ENCODE results near the gene COA5. TPM values are rescaled to one million over a fixed set of nuclear protein-coding genes. Genes with fewer than 3 reads are reported as not detected.

The COA5 gene
- polyA plus RNA-seq, 1 of the 3 experiments (the other 2 are of a cell fraction), result 40.3 TPM

- under 1% methylated on average over 6 of the region's 7 CpGs for WGBS (ENCODE audit: low lambda C conversion rate)
- CTCF ChIA-PET, result interaction anchor here (1.1 kb wide), 1 partner anchor 196 kb away, joined by 3 read pairs; no protein-coding TSS in a partner anchor
- no peak for DNase-seq
- H3K36me3 ChIP-seq (replicated peaks in 1 of 2; ENCODE audit: control insufficient read depth in 1 of 2, insufficient read depth in 2 of 2, low read length in 1 of 2), result peaks cover 32 to 33% of the 10 kb centered on the region in 2 experiments
- H3K4me2 ChIP-seq, result peak overlapping the region; percentile 71
- H3K79me2 ChIP-seq (ENCODE audit: insufficient read depth), result peaks cover 77% of the 10 kb centered on the region
- TF ChIP-seq RCOR1 (IDR thresholded peaks at IDR 0.05; ENCODE audit: low read length) (no peak), USF2 (IDR thresholded peaks at IDR 0.05; ENCODE audit: borderline replicate concordance, low read depth, low read length) (no peak)
- no peaks in the 10 kb centered on the region for H3F3A ChIP-seq (replicated peaks; ENCODE audit: insufficient read depth)
- H3K9me3 ChIP-seq, result no peaks in the 10 kb centered on the region
- peak overlapping the region; percentile 93 for H3K9ac ChIP-seq
- H3K4me3 ChIP-seq (ENCODE audit: low read depth in 2 of 2, low read length in 1 of 2), result peak overlapping the region; percentile 79 to 98
- no peaks in the 10 kb centered on the region for H3K27me3 ChIP-seq (ENCODE audit: insufficient read depth)
- H3K9me2 ChIP-seq, result no peaks in the 10 kb centered on the region
- no peaks in the 10 kb centered on the region; the same call in 1 of the 2 replicates for H4K20me1 ChIP-seq (ENCODE audit: insufficient read depth)
- H3K4me1 ChIP-seq (ENCODE audit: control insufficient read depth in 1 of 2, insufficient read depth in 2 of 2, low read depth in 1 of 2, low read length in 1 of 2), result peaks cover 5 to 58% of the 10 kb centered on the region in 2 experiments; a peak in 3 of 4 replicates
- H2AFZ ChIP-seq (ENCODE audit: low read depth), result peak overlapping the region; percentile 82; the same call in 1 of the 2 replicates
- peak overlapping the region; percentile 82 to 93 for H3K27ac ChIP-seq (ENCODE audit: low read depth in 2 of 2, low read length in 1 of 2)
- POLR2A ChIA-PET, result no interaction called here
Measured at GRCh38 chr2:98607741-98608115, 584 bp downstream of the COA5 start.

GRCh38 chr2:98607104-98607503 lies 1.2 kb downstream of the COA5 start:
- peak overlapping the region; percentile 93; the same call in 1 of the 2 replicates for H3K9ac ChIP-seq

More at GRCh38 chr2:98607104-98607503, 1.2 kb downstream of the COA5 start:
- Histone ChIP-seq H3K4me2 (peak overlapping the region; percentile 71), H3K27me3 (ENCODE audit: insufficient read depth) (no peaks in the 10 kb centered on the region), H3K4me3 (ENCODE audit: low read depth in 2 of 2, low read length in 1 of 2) (peak overlapping the region; percentile 79 to 98), H2AFZ (ENCODE audit: low read depth) (no peak overlapping the region), H3K36me3 (replicated peaks in 1 of 2; ENCODE audit: control insufficient read depth in 1 of 2, insufficient read depth in 2 of 2, low read length in 1 of 2) (peaks cover 28 to 33% of the 10 kb centered on the region in 2 experiments), H4K20me1 (ENCODE audit: insufficient read depth) (no peaks in the 10 kb centered on the region; the same call in 1 of the 2 replicates), H3K79me2 (ENCODE audit: insufficient read depth) (peaks cover 77% of the 10 kb centered on the region), H3K9me3 (no peaks in the 10 kb centered on the region), H3K4me1 (ENCODE audit: control insufficient read depth in 1 of 2, insufficient read depth in 2 of 2, low read depth in 1 of 2, low read length in 1 of 2) (peaks cover 5 to 58% of the 10 kb centered on the region in 2 experiments; a peak in 3 of 4 replicates), H3K9me2 (no peaks in the 10 kb centered on the region), H3K27ac (ENCODE audit: low read depth in 2 of 2, low read length in 1 of 2) (no peak overlapping the region; a peak in 1 of 4 replicates), H3F3A (replicated peaks; ENCODE audit: insufficient read depth) (no peaks in the 10 kb centered on the region)
- POLR2A ChIA-PET, result no interaction called here
- no peak for TF ChIP-seq RXRA (IDR thresholded peaks at IDR 0.05; ENCODE audit: borderline replicate concordance, low read depth)
- no peak for TF ChIP-seq NRF1 (IDR thresholded peaks at IDR 0.05; ENCODE audit: low read depth, low read length)
- TF ChIP-seq, protein P1, sequence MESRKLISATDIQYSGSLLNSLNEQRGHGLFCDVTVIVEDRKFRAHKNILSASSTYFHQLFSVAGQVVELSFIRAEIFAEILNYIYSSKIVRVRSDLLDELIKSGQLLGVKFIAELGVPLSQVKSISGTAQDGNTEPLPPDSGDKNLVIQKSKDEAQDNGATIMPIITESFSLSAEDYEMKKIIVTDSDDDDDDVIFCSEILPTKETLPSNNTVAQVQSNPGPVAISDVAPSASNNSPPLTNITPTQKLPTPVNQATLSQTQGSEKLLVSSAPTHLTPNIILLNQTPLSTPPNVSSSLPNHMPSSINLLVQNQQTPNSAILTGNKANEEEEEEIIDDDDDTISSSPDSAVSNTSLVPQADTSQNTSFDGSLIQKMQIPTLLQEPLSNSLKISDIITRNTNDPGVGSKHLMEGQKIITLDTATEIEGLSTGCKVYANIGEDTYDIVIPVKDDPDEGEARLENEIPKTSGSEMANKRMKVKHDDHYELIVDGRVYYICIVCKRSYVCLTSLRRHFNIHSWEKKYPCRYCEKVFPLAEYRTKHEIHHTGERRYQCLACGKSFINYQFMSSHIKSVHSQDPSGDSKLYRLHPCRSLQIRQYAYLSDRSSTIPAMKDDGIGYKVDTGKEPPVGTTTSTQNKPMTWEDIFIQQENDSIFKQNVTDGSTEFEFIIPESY (IDR thresholded peaks at IDR 0.05; ENCODE audit: borderline replicate concordance, low read depth), result no peak
- no peak for TF ChIP-seq ELF1 (IDR thresholded peaks at IDR 0.05)
- TF ChIP-seq POLR2AphosphoS5 (IDR thresholded peaks at IDR 0.05; ENCODE audit: low read depth, low read length), result no peak
- no peak for TF ChIP-seq CHD2 (IDR thresholded peaks at IDR 0.05; ENCODE audit: low read length, partially characterized antibody)
- TF ChIP-seq JUND (IDR thresholded peaks at IDR 0.05), result no peak
- no peak for TF ChIP-seq MEF2A (IDR thresholded peaks at IDR 0.05; ENCODE audit: borderline replicate concordance, low read depth)
- TF ChIP-seq TCF12 (IDR thresholded peaks at IDR 0.05), result no peak
- TF ChIP-seq FOXJ3 (CRISPR knock-in tag; IDR thresholded peaks at IDR 0.05), result no peak
- no peak for TF ChIP-seq EZH2phosphoT487 (IDR thresholded peaks at IDR 0.05; ENCODE audit: borderline replicate concordance, low read depth)
- no peak for TF ChIP-seq SIN3A (IDR thresholded peaks at IDR 0.05; ENCODE audit: borderline replicate concordance, low read depth, low read length)
- TF ChIP-seq, protein P2, sequence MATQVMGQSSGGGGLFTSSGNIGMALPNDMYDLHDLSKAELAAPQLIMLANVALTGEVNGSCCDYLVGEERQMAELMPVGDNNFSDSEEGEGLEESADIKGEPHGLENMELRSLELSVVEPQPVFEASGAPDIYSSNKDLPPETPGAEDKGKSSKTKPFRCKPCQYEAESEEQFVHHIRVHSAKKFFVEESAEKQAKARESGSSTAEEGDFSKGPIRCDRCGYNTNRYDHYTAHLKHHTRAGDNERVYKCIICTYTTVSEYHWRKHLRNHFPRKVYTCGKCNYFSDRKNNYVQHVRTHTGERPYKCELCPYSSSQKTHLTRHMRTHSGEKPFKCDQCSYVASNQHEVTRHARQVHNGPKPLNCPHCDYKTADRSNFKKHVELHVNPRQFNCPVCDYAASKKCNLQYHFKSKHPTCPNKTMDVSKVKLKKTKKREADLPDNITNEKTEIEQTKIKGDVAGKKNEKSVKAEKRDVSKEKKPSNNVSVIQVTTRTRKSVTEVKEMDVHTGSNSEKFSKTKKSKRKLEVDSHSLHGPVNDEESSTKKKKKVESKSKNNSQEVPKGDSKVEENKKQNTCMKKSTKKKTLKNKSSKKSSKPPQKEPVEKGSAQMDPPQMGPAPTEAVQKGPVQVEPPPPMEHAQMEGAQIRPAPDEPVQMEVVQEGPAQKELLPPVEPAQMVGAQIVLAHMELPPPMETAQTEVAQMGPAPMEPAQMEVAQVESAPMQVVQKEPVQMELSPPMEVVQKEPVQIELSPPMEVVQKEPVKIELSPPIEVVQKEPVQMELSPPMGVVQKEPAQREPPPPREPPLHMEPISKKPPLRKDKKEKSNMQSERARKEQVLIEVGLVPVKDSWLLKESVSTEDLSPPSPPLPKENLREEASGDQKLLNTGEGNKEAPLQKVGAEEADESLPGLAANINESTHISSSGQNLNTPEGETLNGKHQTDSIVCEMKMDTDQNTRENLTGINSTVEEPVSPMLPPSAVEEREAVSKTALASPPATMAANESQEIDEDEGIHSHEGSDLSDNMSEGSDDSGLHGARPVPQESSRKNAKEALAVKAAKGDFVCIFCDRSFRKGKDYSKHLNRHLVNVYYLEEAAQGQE (IDR thresholded peaks at IDR 0.05; ENCODE audit: low read depth, low read length), result no peak
- no peak for TF ChIP-seq EP300 (IDR thresholded peaks at IDR 0.05; ENCODE audit: borderline replicate concordance in 1 of 2, low read depth in 1 of 2, low read length in 1 of 2)
- TF ChIP-seq MXI1 (IDR thresholded peaks at IDR 0.05; ENCODE audit: low read depth, low read length), result no peak
- TF ChIP-seq, protein P3, sequence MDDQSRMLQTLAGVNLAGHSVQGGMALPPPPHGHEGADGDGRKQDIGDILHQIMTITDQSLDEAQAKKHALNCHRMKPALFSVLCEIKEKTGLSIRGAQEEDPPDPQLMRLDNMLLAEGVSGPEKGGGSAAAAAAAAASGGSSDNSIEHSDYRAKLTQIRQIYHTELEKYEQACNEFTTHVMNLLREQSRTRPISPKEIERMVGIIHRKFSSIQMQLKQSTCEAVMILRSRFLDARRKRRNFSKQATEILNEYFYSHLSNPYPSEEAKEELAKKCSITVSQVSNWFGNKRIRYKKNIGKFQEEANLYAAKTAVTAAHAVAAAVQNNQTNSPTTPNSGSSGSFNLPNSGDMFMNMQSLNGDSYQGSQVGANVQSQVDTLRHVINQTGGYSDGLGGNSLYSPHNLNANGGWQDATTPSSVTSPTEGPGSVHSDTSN (IDR thresholded peaks at IDR 0.05), result no peak
- CTCF ChIA-PET, result interaction anchor here (1.1 kb wide), 1 partner anchor 195 kb away, joined by 3 read pairs; no protein-coding TSS in a partner anchor
- no peak for DNase-seq
- 36% methylated on average over 6 of the region's 6 CpGs for WGBS (ENCODE audit: low lambda C conversion rate)
